ENCODE data around the gene HOXC9.
A peak's percentile ranks its signal among the peaks of the same experiment; 100 is the strongest.

The HOXC9 gene

DNA sequence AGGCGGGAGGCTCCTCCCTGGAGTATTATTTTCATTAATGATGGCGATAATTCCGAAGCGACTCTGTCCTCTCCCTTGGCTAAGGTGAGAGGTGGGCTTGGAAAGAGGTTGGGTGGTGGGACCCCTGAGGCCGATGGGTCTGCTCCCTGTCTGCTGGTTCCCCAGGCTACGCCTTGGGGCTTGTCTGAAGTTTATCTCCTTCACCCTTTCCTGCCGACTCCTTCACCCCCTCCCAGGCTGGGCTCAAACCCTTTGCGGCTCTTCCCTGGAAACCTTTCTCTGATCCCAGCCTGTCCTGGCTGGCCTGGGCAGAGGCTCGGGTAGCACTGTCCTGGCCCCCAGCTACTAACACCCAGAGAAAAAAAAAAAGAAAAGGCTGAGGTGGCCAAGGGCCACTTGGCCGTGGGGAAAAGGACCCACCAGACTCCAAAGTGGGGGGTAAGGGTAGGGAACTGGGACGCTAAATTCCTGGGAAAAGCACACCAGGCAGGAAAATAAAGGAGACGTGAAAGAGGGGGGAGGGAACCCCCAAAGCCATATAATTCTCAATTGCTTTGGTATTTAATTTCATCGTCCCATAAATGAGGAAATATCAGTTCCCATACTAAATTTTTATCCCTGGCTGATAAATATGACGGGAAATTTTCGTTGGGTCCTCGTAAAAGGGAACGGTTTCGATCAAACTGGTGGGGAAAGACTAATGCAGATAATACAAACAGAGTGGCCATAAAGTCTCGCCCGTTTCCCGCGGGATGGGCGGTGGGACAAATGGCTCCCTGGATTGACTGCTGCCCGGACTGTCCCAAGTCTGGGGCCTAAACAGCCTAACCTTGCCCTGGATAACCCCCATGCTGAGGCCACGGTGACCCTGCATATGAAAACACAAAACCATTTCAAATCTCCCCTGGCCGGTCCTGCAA is 17.1 kb upstream of the HOXC9 start:
- Histone ChIP-seq H3K36me3 (ENCODE audit: control insufficient read depth, insufficient read depth, low read length) (no peaks in the 10 kb centered on the region), H3K4me1 (no peaks in the 10 kb centered on the region), H2AFZ (no peak overlapping the region), H3K79me2 (no peaks in the 10 kb centered on the region), H3K9me3 (ENCODE audit: control insufficient read depth, low read length) (no peaks in the 10 kb centered on the region), H3K4me3 (ENCODE audit: low read depth, low read length) (no peak overlapping the region), H3K9ac (no peak overlapping the region), H3K27ac (no peak overlapping the region), H3K4me2 (ENCODE audit: low read length) (no peak overlapping the region), H3K27me3 (ENCODE audit: control insufficient read depth, insufficient read depth, low read length) (peaks cover 37% of the 10 kb centered on the region)
- TF ChIP-seq, protein P1, sequence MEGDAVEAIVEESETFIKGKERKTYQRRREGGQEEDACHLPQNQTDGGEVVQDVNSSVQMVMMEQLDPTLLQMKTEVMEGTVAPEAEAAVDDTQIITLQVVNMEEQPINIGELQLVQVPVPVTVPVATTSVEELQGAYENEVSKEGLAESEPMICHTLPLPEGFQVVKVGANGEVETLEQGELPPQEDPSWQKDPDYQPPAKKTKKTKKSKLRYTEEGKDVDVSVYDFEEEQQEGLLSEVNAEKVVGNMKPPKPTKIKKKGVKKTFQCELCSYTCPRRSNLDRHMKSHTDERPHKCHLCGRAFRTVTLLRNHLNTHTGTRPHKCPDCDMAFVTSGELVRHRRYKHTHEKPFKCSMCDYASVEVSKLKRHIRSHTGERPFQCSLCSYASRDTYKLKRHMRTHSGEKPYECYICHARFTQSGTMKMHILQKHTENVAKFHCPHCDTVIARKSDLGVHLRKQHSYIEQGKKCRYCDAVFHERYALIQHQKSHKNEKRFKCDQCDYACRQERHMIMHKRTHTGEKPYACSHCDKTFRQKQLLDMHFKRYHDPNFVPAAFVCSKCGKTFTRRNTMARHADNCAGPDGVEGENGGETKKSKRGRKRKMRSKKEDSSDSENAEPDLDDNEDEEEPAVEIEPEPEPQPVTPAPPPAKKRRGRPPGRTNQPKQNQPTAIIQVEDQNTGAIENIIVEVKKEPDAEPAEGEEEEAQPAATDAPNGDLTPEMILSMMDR (IDR thresholded peaks at IDR 0.05), result no peak

DNA sequence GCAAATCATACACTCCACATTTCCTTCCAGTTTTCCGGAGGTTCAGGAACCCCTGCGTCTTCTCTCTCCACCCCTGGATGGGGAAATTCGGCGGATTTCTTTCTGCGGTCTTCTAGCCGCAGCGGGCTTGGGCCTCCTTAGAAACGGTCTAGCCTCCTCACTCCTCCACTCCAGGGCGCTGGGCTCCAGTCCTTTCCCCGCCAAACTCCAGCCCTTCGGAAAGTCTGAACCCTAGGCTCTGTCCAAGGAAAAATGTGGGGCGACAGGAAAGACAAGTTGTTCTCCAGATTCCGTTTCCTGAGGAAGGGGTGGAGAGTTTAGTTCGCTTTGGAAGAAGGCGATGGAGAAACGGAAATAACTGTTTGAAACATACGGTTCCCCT is 16.4 kb upstream of the HOXC9 start:
- no peaks in the 10 kb centered on the region for H3K79me2 ChIP-seq
- H3K4me2 ChIP-seq (ENCODE audit: low read length), result no peak overlapping the region
- no peak overlapping the region for H3K9ac ChIP-seq
- no peak overlapping the region for H3K27ac ChIP-seq
- TF ChIP-seq, protein P1 (IDR thresholded peaks at IDR 0.05), result no peak
- no peaks in the 10 kb centered on the region for H3K9me3 ChIP-seq (ENCODE audit: control insufficient read depth, low read length)
- peaks cover 37% of the 10 kb centered on the region for H3K27me3 ChIP-seq (ENCODE audit: control insufficient read depth, insufficient read depth, low read length)
- no peak overlapping the region for H3K4me3 ChIP-seq (ENCODE audit: low read depth, low read length)
- no peak overlapping the region for H2AFZ ChIP-seq
- no peaks in the 10 kb centered on the region for H3K4me1 ChIP-seq
- no peaks in the 10 kb centered on the region for H3K36me3 ChIP-seq (ENCODE audit: control insufficient read depth, insufficient read depth, low read length)

DNA sequence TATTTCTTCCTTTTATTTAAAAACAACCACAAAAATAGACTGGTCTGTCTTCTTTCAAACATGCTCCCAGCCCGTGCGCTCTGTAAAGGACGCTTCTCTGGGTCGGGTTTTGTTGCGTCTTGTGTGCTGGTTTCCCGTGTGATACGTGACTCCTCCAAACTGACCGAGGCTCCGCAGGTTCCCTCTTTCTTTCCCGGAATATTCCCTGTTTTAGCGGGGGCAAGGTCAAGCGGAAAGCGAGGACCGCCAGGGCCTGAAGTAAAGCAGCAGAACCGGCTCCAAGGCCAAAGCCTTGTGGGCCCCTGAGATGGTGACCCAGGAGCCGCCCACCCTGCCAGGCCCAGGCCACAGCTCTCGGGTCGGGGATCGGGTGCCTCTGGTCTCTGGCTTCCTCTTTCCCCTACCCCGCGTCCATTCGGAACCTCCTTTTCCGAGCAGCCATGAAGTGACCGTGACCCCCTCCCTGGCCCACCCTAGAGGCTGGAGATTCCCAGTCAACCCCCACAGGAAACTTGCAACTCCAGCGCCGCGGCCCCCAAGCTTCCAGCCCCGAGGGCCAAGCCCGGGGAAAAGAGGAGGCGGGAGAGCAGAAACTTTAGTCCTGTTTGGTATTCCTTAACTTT is 15.9 kb upstream of the HOXC9 start:
- Histone ChIP-seq H3K4me2 (ENCODE audit: low read length) (no peak overlapping the region), H3K9ac (no peak overlapping the region), H3K4me3 (ENCODE audit: low read depth, low read length) (no peak overlapping the region), H3K36me3 (ENCODE audit: control insufficient read depth, insufficient read depth, low read length) (no peaks in the 10 kb centered on the region), H3K79me2 (no peaks in the 10 kb centered on the region), H3K27me3 (ENCODE audit: control insufficient read depth, insufficient read depth, low read length) (peaks cover 37% of the 10 kb centered on the region), H3K9me3 (ENCODE audit: control insufficient read depth, low read length) (no peaks in the 10 kb centered on the region), H2AFZ (no peak overlapping the region), H3K27ac (no peak overlapping the region), H3K4me1 (no peaks in the 10 kb centered on the region)
- TF ChIP-seq, protein P1 (IDR thresholded peaks at IDR 0.05), result no peak

DNA sequence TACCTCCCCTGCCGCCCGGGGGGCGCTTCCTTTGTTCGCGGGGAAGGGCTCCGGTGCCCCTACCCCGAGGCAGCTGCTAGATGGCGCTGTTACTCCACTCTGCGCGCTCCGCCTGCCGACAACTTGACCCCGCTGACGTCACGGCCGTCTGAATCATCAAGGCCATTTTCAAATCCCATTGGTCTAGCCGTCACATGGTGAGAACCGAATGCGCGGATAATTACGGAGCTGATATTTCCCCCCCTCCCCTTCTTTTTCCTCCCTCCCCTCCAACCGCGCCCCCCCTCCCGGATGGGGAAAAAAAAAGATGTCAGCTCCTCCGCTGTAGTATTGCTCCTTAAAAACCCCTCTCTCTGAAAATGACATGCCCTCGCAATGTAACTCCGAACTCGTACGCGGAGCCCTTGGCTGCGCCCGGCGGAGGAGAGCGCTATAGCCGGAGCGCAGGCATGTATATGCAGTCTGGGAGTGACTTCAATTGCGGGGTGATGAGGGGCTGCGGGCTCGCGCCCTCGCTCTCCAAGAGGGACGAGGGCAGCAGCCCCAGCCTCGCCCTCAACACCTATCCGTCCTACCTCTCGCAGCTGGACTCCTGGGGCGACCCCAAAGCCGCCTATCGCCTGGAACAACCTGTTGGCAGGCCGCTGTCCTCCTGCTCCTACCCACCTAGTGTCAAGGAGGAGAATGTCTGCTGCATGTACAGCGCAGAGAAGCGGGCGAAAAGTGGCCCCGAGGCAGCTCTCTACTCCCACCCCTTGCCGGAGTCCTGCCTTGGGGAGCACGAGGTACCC is 14.9 kb upstream of the HOXC9 start, which contains the start of gene HOXC10:
HOXC10 (plus strand) TSS at position 246 of the 791 bp plus-strand sequence; CDS start at position 360, 114 bp downstream.
- Histone ChIP-seq H3K79me2 (no peaks in the 10 kb centered on the region), H3K9me3 (ENCODE audit: control insufficient read depth, low read length) (no peaks in the 10 kb centered on the region), H3K4me1 (no peaks in the 10 kb centered on the region), H3K4me2 (ENCODE audit: low read length) (peak within 1 kb of the TSS; percentile 35), H3K9ac (no peak within 1 kb of the TSS), H2AFZ (no peak within 1 kb of the TSS), H3K36me3 (ENCODE audit: control insufficient read depth, insufficient read depth, low read length) (no peaks in the 10 kb centered on the region), H3K27ac (no peak within 1 kb of the TSS), H3K27me3 (ENCODE audit: control insufficient read depth, insufficient read depth, low read length) (peaks cover 35% of the 10 kb centered on the region), H3K4me3 (ENCODE audit: low read depth, low read length) (no peak within 1 kb of the TSS)
- TF ChIP-seq, protein P1 (IDR thresholded peaks at IDR 0.05), result no peak
